Stimulated activated naive CD8-positive, alpha-beta T cell treated with anti-CD3 and anti-CD28 coated beads, Interleukin-15, amount 100 ng/mL, for 72 hours (primary cell): Measurements from ENCODE around the gene CERK.

Experiments
- ATAC-seq: fragments of 150-1000 bp; cut with Tn5 transposase; 2 replicates; pipeline ENCODE4 v1.10.0; 2021; ENCODE audit warnings: mild to moderate bottlenecking, moderate library complexity
- DNase-seq, 2 donors: peaks; one replicate each; pipeline ENCODE4 v3.0.0; 2021 to 2022
- H3K27ac Mint-ChIP-seq, 2 donors: one replicate each; pipeline ENCODE4 v1.8.0; 2022; ENCODE audit warnings: mild to moderate bottlenecking in 2 of 2, mixed read lengths in 2 of 2, moderate library complexity in 2 of 2
- H3K27me3 Mint-ChIP-seq: one replicate; pipeline ENCODE4 v1.8.0; 2022; ENCODE audit warnings: mixed read lengths
- H3K4me1 Mint-ChIP-seq: one replicate; pipeline ENCODE4 v1.8.0; 2022; ENCODE audit warnings: mild to moderate bottlenecking, mixed read lengths
- H3K4me3 Mint-ChIP-seq, 2 donors: one replicate each; pipeline ENCODE4 v1.8.0; 2022; ENCODE audit warnings: mild to moderate bottlenecking in 2 of 2, mixed read lengths in 2 of 2, moderate library complexity in 1 of 2
- H3K9me3 Mint-ChIP-seq, 2 donors: one replicate each; pipeline ENCODE4 v1.8.0; 2022; ENCODE audit warnings: mixed read lengths in 2 of 2

The CERK gene

DNA sequence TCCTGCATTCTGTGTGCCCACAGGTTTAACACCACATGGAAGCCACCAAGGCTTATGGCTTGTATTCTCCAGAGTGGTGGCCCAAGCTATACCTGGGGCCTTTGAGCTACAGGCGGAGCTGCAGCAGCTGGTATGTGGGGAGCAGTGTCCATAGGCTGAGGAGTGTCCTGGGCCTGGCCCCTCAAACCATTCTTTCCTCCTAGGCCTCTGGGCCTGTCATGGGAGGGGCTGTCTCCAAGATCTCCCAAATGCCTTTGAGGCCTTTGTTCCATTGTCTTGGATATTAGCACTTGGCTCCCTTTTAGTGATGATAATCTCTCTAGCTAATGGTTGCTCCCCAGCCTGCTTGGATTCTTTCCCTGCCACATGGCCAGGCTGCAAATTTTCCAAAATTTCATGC lies 18.0 kb upstream of the CERK start:
- DNase-seq, result no peak
- Mint-ChIP-seq H3K4me3 (no peak overlapping the region), H3K27ac (no peak overlapping the region), H3K27me3 (no peaks in the 10 kb centered on the region), H3K9me3 (peaks cover 8 to 11% of the 10 kb centered on the region in 2 donors), H3K4me1 (peaks cover 27% of the 10 kb centered on the region)
- ATAC-seq, result no peak

DNA sequence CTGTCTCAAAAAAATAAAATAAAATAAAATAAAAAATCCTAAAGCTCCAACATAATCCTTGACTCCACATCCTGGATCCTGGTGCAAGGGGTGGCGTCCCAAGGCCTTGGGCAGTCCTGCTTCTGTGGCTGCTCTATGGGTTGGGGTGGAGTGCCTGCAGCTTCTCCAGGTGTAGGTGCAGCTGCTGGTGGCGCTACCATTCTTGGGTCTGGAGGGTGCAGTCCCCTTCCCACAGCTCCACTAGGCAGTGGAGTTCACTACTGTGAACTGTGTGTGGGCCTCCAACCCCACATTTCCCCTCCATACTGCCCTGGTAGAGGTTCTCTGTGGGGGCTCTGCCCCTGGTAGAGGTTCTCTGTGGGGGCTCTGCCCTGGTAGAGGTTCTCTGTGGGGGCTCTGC lies 17.5 kb upstream of the CERK start:
- Mint-ChIP-seq H3K27me3 (no peaks in the 10 kb centered on the region), H3K9me3 (peaks cover 8 to 11% of the 10 kb centered on the region in 2 donors), H3K4me1 (peaks cover 27% of the 10 kb centered on the region), H3K27ac (no peak overlapping the region), H3K4me3 (no peak overlapping the region)
- DNase-seq, result no peak
- ATAC-seq, result no peak

DNA sequence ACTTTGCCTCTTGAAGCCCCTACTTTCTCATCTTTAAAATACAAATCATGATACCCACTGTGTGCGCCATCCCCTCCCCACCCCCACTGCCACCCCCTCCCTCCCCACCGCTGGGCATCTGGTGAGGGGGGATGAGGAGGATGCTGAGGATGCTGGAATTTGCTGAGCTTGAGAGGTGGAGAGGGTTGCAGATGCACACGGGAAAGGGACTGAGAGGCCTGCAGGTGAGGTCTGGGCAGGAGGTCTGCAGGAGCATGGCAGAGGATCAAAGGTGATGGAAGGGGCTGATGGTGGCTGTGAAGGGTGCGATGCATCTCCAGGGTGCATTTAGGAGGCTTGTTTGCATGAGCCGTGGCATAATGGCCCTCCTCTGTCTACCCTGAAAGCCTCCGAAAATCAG lies 16.8 kb upstream of the CERK start:
- H3K27me3 Mint-ChIP-seq, result no peaks in the 10 kb centered on the region
- H3K4me3 Mint-ChIP-seq, result no peak overlapping the region
- H3K27ac Mint-ChIP-seq, result no peak overlapping the region
- peaks cover 8 to 11% of the 10 kb centered on the region in 2 donors for H3K9me3 Mint-ChIP-seq
- no peak for DNase-seq
- ATAC-seq, result no peak
- H3K4me1 Mint-ChIP-seq, result peaks cover 27% of the 10 kb centered on the region

GRCh38 chr22:46754110-46754799 lies 16.2 kb upstream of the CERK start:
- Mint-ChIP-seq H3K27ac (peak overlapping the region in 1 of 2 donors; percentile 81), H3K4me3 (no peak overlapping the region), H3K9me3 (peaks cover 8 to 11% of the 10 kb centered on the region in 2 donors), H3K4me1 (peaks cover 31% of the 10 kb centered on the region), H3K27me3 (no peaks in the 10 kb centered on the region)
- ATAC-seq (no peak), DNase-seq (no peak)

DNA sequence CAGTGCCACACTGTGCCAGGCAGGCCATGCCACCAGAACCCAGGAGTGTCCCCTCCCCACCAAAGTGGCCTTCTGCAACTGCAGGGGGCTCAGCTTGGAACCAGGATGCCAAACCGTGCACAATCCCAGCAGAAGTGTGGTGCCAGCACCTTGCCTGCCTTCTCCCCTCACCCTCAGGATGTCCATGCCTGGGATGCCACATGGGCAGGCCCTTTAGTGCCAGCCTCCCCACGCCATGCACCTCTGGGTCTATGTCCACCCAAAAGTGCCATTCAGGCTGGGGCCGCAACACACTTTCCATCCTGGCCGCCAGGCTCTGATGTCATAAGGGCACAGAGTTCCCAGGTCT lies 15.7 kb upstream of the CERK start:
- Mint-ChIP-seq H3K27ac (no peak overlapping the region), H3K4me1 (peaks cover 36% of the 10 kb centered on the region), H3K27me3 (no peaks in the 10 kb centered on the region), H3K4me3 (no peak overlapping the region), H3K9me3 (peaks cover 8 to 11% of the 10 kb centered on the region in 2 donors)
- ATAC-seq, result no peak
- DNase-seq, result no peak

DNA sequence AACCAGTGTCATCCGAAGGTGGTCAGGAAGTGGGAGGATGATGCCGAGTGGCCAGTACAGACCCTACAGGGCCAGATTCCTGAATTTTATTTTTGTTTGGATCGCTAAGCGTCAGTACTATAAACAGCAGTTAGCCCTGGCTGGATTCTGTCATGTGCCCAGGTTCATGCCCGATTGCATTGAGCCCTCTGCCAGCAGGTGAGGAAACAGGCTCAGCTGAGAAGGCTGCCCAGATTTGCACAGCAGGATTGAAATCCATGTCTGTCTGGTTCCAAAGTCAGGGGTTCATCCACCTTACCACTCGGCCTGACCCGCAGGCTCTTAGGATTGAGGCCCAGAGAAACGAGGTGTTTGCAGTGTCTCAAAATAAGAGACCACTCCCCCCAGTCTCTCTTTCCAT lies 15.3 kb upstream of the CERK start:
- Mint-ChIP-seq H3K4me3 (no peak overlapping the region), H3K9me3 (peaks cover 8 to 11% of the 10 kb centered on the region in 2 donors), H3K4me1 (peaks cover 39% of the 10 kb centered on the region), H3K27me3 (no peaks in the 10 kb centered on the region), H3K27ac (no peak overlapping the region)
- no peak for ATAC-seq
- no peak for DNase-seq

DNA sequence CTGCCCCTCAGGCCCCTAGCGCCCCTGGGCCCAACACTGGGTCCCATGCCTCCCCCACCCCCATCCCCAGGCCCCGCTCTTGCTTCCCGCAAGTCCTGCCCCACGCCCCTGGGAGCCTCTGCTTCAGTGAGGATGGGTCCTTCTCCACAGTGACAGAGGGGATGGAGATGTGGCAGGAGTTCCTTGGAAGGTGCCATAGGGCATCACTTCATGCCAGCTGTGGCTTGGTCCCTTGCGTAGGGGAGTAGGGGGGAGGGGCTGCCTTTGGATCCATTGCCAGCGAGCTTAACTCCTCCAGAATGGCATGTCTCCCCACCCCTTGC lies 14.9 kb upstream of the CERK start:
- DNase-seq, result no peak
- no peak for ATAC-seq
- Mint-ChIP-seq H3K9me3 (peaks cover 8 to 11% of the 10 kb centered on the region in 2 donors), H3K27ac (no peak overlapping the region), H3K4me3 (no peak overlapping the region), H3K4me1 (peaks cover 39% of the 10 kb centered on the region), H3K27me3 (no peaks in the 10 kb centered on the region)

GRCh38 chr22:46752286-46752987 lies 14.4 kb upstream of the CERK start:
- no peaks in the 10 kb centered on the region for H3K27me3 Mint-ChIP-seq
- peaks cover 39% of the 10 kb centered on the region for H3K4me1 Mint-ChIP-seq
- ATAC-seq (no peak), DNase-seq (no peak)
- no peak overlapping the region for H3K27ac Mint-ChIP-seq
- H3K4me3 Mint-ChIP-seq, result no peak overlapping the region
- H3K9me3 Mint-ChIP-seq, result peaks cover 8 to 11% of the 10 kb centered on the region in 2 donors

DNA sequence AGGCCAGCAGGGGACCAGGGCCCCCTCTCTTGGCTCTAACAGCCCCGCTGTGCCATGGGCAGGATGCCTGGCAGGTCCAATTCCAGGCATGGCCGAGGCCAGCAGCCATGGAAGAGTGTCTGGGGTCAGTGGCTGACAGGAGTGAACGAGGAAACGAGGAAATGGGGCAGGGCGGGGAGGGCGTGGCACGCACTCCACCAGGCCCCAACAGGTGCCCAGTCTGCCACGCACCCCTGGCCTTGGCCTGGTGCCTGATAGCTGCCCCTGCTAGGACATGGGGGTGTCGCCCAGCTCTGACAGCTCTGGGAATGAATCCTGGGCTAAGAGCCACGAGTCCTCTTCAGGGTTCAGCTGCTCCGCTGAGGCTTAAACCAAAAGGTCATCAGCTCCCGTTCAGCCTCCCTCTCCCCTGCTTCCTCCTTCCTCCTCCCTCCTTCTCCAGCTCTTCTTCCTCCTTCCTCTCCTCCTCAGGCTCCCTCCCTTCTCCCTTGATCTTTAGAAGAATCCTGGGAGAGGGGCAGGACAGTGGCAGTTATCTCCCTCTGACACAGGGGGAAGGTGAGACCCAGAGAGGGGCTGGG lies 12.9 kb upstream of the CERK start:
- peaks cover 0 to under 1% of the 10 kb centered on the region in 2 donors for H3K9me3 Mint-ChIP-seq
- no peak overlapping the region for H3K4me3 Mint-ChIP-seq
- H3K27ac Mint-ChIP-seq, result peak overlapping the region in 1 of 2 donors; percentile 72
- no peaks in the 10 kb centered on the region for H3K27me3 Mint-ChIP-seq
- peaks cover 39% of the 10 kb centered on the region for H3K4me1 Mint-ChIP-seq
- DNase-seq (no peak), ATAC-seq (no peak)

GRCh38 chr22:46750530-46750800 lies 12.4 kb upstream of the CERK start:
- DNase-seq (no peak), ATAC-seq (no peak)
- Mint-ChIP-seq H3K9me3 (no peaks in the 10 kb centered on the region), H3K4me1 (peaks cover 39% of the 10 kb centered on the region), H3K4me3 (peak overlapping the region in 1 of 2 donors; percentile 76), H3K27ac (peak overlapping the region; percentile 72 to 96), H3K27me3 (no peaks in the 10 kb centered on the region)

- ATAC-seq (peak; percentile 38), DNase-seq (no peak)
- Mint-ChIP-seq H3K4me1 (peaks cover 39% of the 10 kb centered on the region), H3K27me3 (no peaks in the 10 kb centered on the region), H3K27ac (peak overlapping the region; percentile 96), H3K9me3 (no peaks in the 10 kb centered on the region), H3K4me3 (peak overlapping the region; percentile 71 to 76)
Observed at GRCh38 chr22:46749682-46750529, 11.9 kb upstream of the CERK start.

DNA sequence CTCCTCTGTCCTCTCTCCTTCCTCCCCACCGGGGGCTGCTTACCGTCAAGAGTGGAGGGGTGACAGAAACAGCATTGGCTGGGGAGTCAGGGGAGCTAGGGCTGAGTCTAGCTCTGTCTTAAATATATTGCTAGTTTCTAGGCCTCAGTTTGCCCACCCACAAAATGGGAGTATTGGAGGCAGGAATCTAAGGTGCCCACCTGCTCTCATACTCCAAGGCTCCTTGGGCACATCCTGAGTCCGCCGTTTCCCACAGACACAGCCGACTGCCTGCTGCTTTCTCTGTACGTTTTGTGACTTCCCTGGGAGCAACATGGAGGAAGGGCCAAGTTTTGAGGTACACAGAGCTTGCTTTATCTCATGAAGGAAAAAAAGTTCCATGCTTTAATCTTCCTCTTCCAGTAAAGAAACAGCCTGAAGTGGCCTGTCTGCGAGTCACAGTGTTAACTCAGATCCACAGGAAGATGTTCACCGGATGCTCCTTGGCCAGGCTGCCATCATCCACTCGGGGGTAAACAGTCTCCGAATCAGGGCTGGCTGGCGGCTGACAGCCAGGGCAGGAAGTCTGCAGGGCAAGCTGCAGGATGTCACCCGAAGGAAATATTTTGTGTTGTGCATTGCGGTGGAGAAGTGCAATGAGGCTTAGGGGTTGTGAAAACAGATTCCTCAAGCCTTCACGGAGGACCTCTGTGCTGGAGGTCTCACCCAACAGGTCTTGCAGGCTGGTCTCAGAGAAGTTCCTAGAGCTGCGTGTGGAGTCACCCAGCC lies 11.0 kb upstream of the CERK start:
- H3K27ac Mint-ChIP-seq, result peak overlapping the region; percentile 96
- peak overlapping the region; percentile 71 to 76 for H3K4me3 Mint-ChIP-seq
- no peaks in the 10 kb centered on the region for H3K27me3 Mint-ChIP-seq
- ATAC-seq, result peak; percentile 73
- H3K9me3 Mint-ChIP-seq, result no peaks in the 10 kb centered on the region
- peaks cover 33% of the 10 kb centered on the region for H3K4me1 Mint-ChIP-seq
- peak in 1 of 2 donors; percentile 40 for DNase-seq

- H3K27ac Mint-ChIP-seq, result peak overlapping the region; percentile 92 to 96
- peaks cover 30% of the 10 kb centered on the region for H3K4me1 Mint-ChIP-seq
- no peaks in the 10 kb centered on the region for H3K9me3 Mint-ChIP-seq
- ATAC-seq (no peak), DNase-seq (no peak)
- no peaks in the 10 kb centered on the region for H3K27me3 Mint-ChIP-seq
- peak overlapping the region in 1 of 2 donors; percentile 11 for H3K4me3 Mint-ChIP-seq
Observed at GRCh38 chr22:46748206-46748907, 10.3 kb upstream of the CERK start.

- Mint-ChIP-seq H3K27ac (peak overlapping the region in 1 of 2 donors; percentile 33), H3K27me3 (no peaks in the 10 kb centered on the region), H3K4me1 (peaks cover 30% of the 10 kb centered on the region), H3K9me3 (peaks cover 6 to 7% of the 10 kb centered on the region in 2 donors), H3K4me3 (no peak overlapping the region)
- DNase-seq, result no peak
- ATAC-seq, result no peak
Observed at GRCh38 chr22:46747646-46748045, 9.6 kb upstream of the CERK start.

DNA sequence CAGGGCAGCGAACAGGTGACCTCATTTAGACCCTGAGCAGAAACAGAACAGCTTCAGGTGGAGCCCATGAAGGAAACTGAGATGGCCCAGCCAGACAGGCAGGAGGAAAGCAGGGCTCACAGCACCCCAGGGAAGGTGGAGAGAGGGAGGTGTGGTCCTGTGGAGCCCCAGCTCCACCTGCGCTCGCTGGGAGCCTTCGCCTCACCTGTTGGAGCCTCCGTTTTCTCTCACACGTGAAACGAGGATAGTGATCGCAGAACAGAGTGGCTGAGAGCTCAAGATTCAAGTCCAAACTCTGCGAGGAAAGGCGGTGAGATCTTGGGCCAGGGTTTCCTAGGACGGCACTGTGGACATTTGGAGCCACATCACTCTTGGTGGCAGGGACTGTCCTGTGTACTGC lies 8.6 kb upstream of the CERK start:
- Mint-ChIP-seq H3K9me3 (peaks cover 8 to 14% of the 10 kb centered on the region in 2 donors), H3K4me3 (no peak overlapping the region), H3K27ac (no peak overlapping the region), H3K27me3 (no peaks in the 10 kb centered on the region), H3K4me1 (peaks cover 30% of the 10 kb centered on the region)
- no peak for DNase-seq
- ATAC-seq, result no peak
